GM12878 (cell line): Measurements from ENCODE around the gene CDC42BPB.

Experiments used
- ATF7 ChIP-seq: fragments of 450-650 bp; IDR thresholded peaks from 2 replicates; pipeline ENCODE4 v1.6.1; 2016; ENCODE audit warnings: low read depth, mild to moderate bottlenecking
- BRCA1 ChIP-seq: IDR thresholded peaks from 2 replicates; pipeline ENCODE4 v1.6.1; 2011; ENCODE audit warnings: low read depth, low read length, improper control_type of control experiment
- ETV6 ChIP-seq, 2 experiments: fragments of 450-650 bp in 1 of 2; IDR thresholded peaks in 1 of 2; conservative IDR thresholded peaks in 1 of 2; 2 replicates each; pipeline ENCODE4 v1.6.1; 2014; ENCODE audit warnings: antibody characterized with exemption in 1 of 2, borderline replicate concordance in 1 of 2, low read depth in 1 of 2, mild to moderate bottlenecking in 1 of 2, moderate library complexity in 1 of 2
- EZH2 ChIP-seq: IDR thresholded peaks from 2 replicates; pipeline ENCODE4 v1.6.1; 2012; ENCODE audit warnings: low read depth, mild to moderate bottlenecking, control low read depth, inconsistent platforms, low read length, borderline replicate concordance; ENCODE audit not compliant: control insufficient read depth
- JUNB ChIP-seq: IDR thresholded peaks from 2 replicates; pipeline ENCODE4 v1.6.1; 2016; ENCODE audit warnings: antibody characterized with exemption, mild to moderate bottlenecking
- MYC ChIP-seq: IDR thresholded peaks from 2 replicates; pipeline ENCODE4 v1.6.1; 2011; ENCODE audit warnings: mild to moderate bottlenecking, low read length, moderate library complexity, inconsistent platforms; ENCODE audit not compliant: insufficient read depth, insufficient replicate concordance, insufficient read length, severe bottlenecking
- POLR2AphosphoS5 ChIP-seq: IDR thresholded peaks from 2 replicates; pipeline ENCODE4 v1.6.1; 2011; ENCODE audit warnings: mild to moderate bottlenecking, low read length, inconsistent platforms
- SP1 ChIP-seq: IDR thresholded peaks from one replicate; pipeline ENCODE4 v1.6.1; 2011; ENCODE audit warnings: low read depth, low read length
- TAF1 ChIP-seq: IDR thresholded peaks from 2 replicates; pipeline ENCODE4 v1.6.1; 2011; ENCODE audit warnings: mild to moderate bottlenecking, low read depth, low read length, borderline replicate concordance
- TF ChIP-seq, protein P1 (sequence below), 3 experiments: IDR thresholded peaks in 2 of 3; conservative IDR thresholded peaks in 1 of 3; 2 replicates each; pipeline ENCODE4 v1.5.1; 2011; ENCODE audit warnings: low read depth in 3 of 3, low read length in 3 of 3, mild to moderate bottlenecking in 3 of 3, control low read depth in 2 of 3, moderate library complexity in 2 of 3, inconsistent platforms in 1 of 3, mixed read lengths in 1 of 3; ENCODE audit not compliant: control insufficient read depth in 2 of 3, insufficient read depth in 1 of 3; ENCODE audit errors: extremely low read depth in 1 of 3
- TF ChIP-seq, protein P2 (sequence below): IDR thresholded peaks from 2 replicates; pipeline ENCODE4 v1.6.1; 2012; ENCODE audit warnings: mild to moderate bottlenecking, low read depth, low read length

DNA sequence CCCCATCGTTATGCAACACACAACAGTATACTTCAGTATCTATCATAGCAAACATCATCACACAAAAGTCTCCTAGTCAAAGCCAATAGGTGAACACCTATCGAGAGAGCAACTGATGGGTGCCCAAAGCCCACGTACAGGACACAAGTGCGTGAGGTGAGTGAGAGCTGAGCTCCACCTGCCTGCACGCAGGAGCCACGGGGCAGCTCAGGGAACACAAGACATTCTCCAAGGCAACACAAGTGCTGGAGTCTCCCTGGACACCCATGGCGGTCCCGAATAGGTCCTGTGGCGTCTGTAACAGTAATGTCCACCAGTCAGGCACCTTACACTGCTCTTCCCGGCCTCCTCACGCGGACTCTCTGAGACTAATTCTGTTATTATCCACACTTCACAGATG is 44.3 kb downstream of the CDC42BPB start:
- TF ChIP-seq, protein P1, sequence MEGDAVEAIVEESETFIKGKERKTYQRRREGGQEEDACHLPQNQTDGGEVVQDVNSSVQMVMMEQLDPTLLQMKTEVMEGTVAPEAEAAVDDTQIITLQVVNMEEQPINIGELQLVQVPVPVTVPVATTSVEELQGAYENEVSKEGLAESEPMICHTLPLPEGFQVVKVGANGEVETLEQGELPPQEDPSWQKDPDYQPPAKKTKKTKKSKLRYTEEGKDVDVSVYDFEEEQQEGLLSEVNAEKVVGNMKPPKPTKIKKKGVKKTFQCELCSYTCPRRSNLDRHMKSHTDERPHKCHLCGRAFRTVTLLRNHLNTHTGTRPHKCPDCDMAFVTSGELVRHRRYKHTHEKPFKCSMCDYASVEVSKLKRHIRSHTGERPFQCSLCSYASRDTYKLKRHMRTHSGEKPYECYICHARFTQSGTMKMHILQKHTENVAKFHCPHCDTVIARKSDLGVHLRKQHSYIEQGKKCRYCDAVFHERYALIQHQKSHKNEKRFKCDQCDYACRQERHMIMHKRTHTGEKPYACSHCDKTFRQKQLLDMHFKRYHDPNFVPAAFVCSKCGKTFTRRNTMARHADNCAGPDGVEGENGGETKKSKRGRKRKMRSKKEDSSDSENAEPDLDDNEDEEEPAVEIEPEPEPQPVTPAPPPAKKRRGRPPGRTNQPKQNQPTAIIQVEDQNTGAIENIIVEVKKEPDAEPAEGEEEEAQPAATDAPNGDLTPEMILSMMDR (IDR thresholded peaks at IDR 0.05 in 2 of 3, conservative IDR thresholded peaks at IDR 0.05 in 1 of 3; ENCODE audit: control insufficient read depth in 2 of 3, extremely low read depth in 1 of 3, insufficient read depth in 1 of 3, low read depth in 3 of 3, low read length in 3 of 3): no peak
- TF ChIP-seq EZH2: no peak
- TF ChIP-seq, protein P2, sequence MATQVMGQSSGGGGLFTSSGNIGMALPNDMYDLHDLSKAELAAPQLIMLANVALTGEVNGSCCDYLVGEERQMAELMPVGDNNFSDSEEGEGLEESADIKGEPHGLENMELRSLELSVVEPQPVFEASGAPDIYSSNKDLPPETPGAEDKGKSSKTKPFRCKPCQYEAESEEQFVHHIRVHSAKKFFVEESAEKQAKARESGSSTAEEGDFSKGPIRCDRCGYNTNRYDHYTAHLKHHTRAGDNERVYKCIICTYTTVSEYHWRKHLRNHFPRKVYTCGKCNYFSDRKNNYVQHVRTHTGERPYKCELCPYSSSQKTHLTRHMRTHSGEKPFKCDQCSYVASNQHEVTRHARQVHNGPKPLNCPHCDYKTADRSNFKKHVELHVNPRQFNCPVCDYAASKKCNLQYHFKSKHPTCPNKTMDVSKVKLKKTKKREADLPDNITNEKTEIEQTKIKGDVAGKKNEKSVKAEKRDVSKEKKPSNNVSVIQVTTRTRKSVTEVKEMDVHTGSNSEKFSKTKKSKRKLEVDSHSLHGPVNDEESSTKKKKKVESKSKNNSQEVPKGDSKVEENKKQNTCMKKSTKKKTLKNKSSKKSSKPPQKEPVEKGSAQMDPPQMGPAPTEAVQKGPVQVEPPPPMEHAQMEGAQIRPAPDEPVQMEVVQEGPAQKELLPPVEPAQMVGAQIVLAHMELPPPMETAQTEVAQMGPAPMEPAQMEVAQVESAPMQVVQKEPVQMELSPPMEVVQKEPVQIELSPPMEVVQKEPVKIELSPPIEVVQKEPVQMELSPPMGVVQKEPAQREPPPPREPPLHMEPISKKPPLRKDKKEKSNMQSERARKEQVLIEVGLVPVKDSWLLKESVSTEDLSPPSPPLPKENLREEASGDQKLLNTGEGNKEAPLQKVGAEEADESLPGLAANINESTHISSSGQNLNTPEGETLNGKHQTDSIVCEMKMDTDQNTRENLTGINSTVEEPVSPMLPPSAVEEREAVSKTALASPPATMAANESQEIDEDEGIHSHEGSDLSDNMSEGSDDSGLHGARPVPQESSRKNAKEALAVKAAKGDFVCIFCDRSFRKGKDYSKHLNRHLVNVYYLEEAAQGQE: no peak
- TF ChIP-seq BRCA1: no peak
- TF ChIP-seq MYC: no peak
- TF ChIP-seq ETV6 (conservative IDR thresholded peaks at IDR 0.05 in 1 of 2, IDR thresholded peaks at IDR 0.05 in 1 of 2; ENCODE audit: borderline replicate concordance in 1 of 2, low read depth in 1 of 2): no peak
- no peak for TF ChIP-seq POLR2AphosphoS5
- TF ChIP-seq ATF7: no peak
- no peak for TF ChIP-seq JUNB
- no peak for TF ChIP-seq TAF1
- TF ChIP-seq SP1: no peak
